ENCODE data around the gene C12orf50. TPM values are rescaled to one million over a fixed set of nuclear protein-coding genes. Genes with fewer than 3 reads are reported as not detected.

The C12orf50 gene
- polyA plus RNA-seq, 2 of the 4 experiments (the other 2 are of a cell fraction) = 0.03 TPM; not detected in 1

GRCh38 chr12:87943762-87944161, 85.4 kb downstream of the C12orf50 start (continued):
- TF ChIP-seq TP53 (CRISPR knock-in tag; IDR thresholded peaks at IDR 0.05) (no peak), CBX2 (IDR thresholded peaks at IDR 0.05; ENCODE audit: borderline replicate concordance, low read depth) (no peak), PBX3 (IDR thresholded peaks at IDR 0.05) (no peak)

GRCh38 chr12:87943023-87943422, 86.2 kb downstream of the C12orf50 start:
- 5% methylated on average over 1 of the region's 1 CpG for whole genome bisulfite sequencing (ENCODE audit: missing lambda C conversion rate)
- FAIRE-seq = no peak
- CTCF ChIA-PET = no interaction called here

GRCh38 chr12:87939182-87939581, 90.0 kb downstream of the C12orf50 start:
- no peaks in the 10 kb centered on the region for H3K4me1 ChIP-seq
- ATAC-seq = no peak
- CTCF ChIA-PET = no interaction called here
- 0 out of 3 replicates have a peak, but pooled peaks cover 4% of the 10 kb centered on the region for H3K9me3 ChIP-seq
- H3K4me3 ChIP-seq = no peak overlapping the region
- DNase-seq (ENCODE audit: low read depth in 1 of 2, low spot score in 1 of 2) = no peak
- TF ChIP-seq EHF (CRISPR knock-in tag; IDR thresholded peaks at IDR 0.05) (no peak), CBX2 (IDR thresholded peaks at IDR 0.05; ENCODE audit: borderline replicate concordance, low read depth) (no peak), POLR2A (IDR thresholded peaks at IDR 0.05; ENCODE audit: low read length) (no peak), PHF8 (IDR thresholded peaks at IDR 0.05; ENCODE audit: borderline replicate concordance, low read depth) (no peak)
- no peak for FAIRE-seq
- POLR2A ChIA-PET = no interaction called here
- no peak overlapping the region for H3K4me2 ChIP-seq
- H3K27ac ChIP-seq = no peak overlapping the region

More at GRCh38 chr12:87943023-87943422, 86.2 kb downstream of the C12orf50 start:
- no peak for ATAC-seq
- Histone ChIP-seq H3K9me3 (no peaks in the 10 kb centered on the region), H3K27ac (no peak overlapping the region), H3K4me2 (no peak overlapping the region), H3K4me3 (no peak overlapping the region), H3K4me1 (no peaks in the 10 kb centered on the region)
- no peak for TF ChIP-seq SMC3 (IDR thresholded peaks at IDR 0.05)
- no peak for TF ChIP-seq POLR2AphosphoS2 (conservative IDR thresholded peaks at IDR 0.05; ENCODE audit: low read length)
- no peak for TF ChIP-seq PBX3 (IDR thresholded peaks at IDR 0.05)
- TF ChIP-seq KDM5A (IDR thresholded peaks at IDR 0.05) = no peak
- no peak for TF ChIP-seq RNF2 (IDR thresholded peaks at IDR 0.05; ENCODE audit: borderline replicate concordance, low read depth)
- TF ChIP-seq HOXB13 (CRISPR knock-in tag; IDR thresholded peaks at IDR 0.05; ENCODE audit: low read depth) = no peak
- TF ChIP-seq HOXB5 (CRISPR knock-in tag; IDR thresholded peaks at IDR 0.05) = no peak
- no peak for TF ChIP-seq CBX2 (IDR thresholded peaks at IDR 0.05; ENCODE audit: borderline replicate concordance, low read depth)
- no peak for TF ChIP-seq ZFP36 (IDR thresholded peaks at IDR 0.05; ENCODE audit: borderline replicate concordance, partially characterized antibody)
- TF ChIP-seq CBX8 (IDR thresholded peaks at IDR 0.05) = no peak
- no peak for TF ChIP-seq MYC (IDR thresholded peaks at IDR 0.05; ENCODE audit: borderline replicate concordance, low read length)
- TF ChIP-seq CTCF (IDR thresholded peaks at IDR 0.05) = no peak
- no peak for TF ChIP-seq CHD4 (IDR thresholded peaks at IDR 0.05; ENCODE audit: borderline replicate concordance)
- no peak for TF ChIP-seq USF2 (IDR thresholded peaks at IDR 0.05)
- TF ChIP-seq JUN (IDR thresholded peaks at IDR 0.05) = no peak
- POLR2A ChIA-PET = no interaction called here
- DNase-seq (ENCODE audit: low read depth in 1 of 2, low spot score in 1 of 2) = no peak

All from A549 (cell line).